H54 (cell line): Measurements from ENCODE around the gene ZNF774.
"Not testable (repeated sequence)": the region's sequence is repeated elsewhere in the genome, so short reads cannot be mapped to it uniquely, and the experiment has no call there.

Source experiments
- DNase-seq: peaks from one replicate; pipeline ENCODE4 v3.0.0; 2011; ENCODE audit warnings: low spot score, mixed read lengths; ENCODE audit not compliant: insufficient read length
- FAIRE-seq: peaks from 3 replicates; lab custom pipeline; 2011; peaks lifted over from hg19 to GRCh38; lab: Jason Lieb, UNC
- POLR2A ChIP-seq: IDR thresholded peaks from 2 replicates; pipeline ENCODE4 v1.6.1; 2011; ENCODE audit warnings: low read depth, mild to moderate bottlenecking, low read length

Gene ZNF774

GRCh38 chr15:90327311-90327710, 24.8 kb upstream of the ZNF774 start:
- no peak for DNase-seq
- no peak for FAIRE-seq
- no peak for TF ChIP-seq POLR2A

GRCh38 chr15:90334304-90334731, 17.8 kb upstream of the ZNF774 start:
- no peak for FAIRE-seq
- TF ChIP-seq POLR2A, result no peak
- DNase-seq, result no peak

- no peak for FAIRE-seq
- TF ChIP-seq POLR2A, result no peak
These were observed 15.4 kb upstream of the ZNF774 start for GRCh38 chr15:90336705-90337141.

GRCh38 chr15:90337256-90337655, 14.8 kb upstream of the ZNF774 start:
- DNase-seq (no peak), FAIRE-seq (no peak)
- TF ChIP-seq POLR2A, result no peak

More at GRCh38 chr15:90336705-90337141, 15.4 kb upstream of the ZNF774 start:
- DNase-seq, result peak; percentile 14

GRCh38 chr15:90338532-90338931, 13.6 kb upstream of the ZNF774 start:
- no peak for TF ChIP-seq POLR2A
- no peak for DNase-seq
- no peak for FAIRE-seq

- DNase-seq (no peak), FAIRE-seq (no peak)
- no peak for TF ChIP-seq POLR2A
These were observed 11.7 kb upstream of the ZNF774 start for GRCh38 chr15:90340345-90340744.

- no peak for TF ChIP-seq POLR2A
- FAIRE-seq, result no peak
- DNase-seq, result no peak
These were observed 8.7 kb upstream of the ZNF774 start for GRCh38 chr15:90343302-90343790.

- no peak for FAIRE-seq
- TF ChIP-seq POLR2A, result no peak
- no peak for DNase-seq
These were observed 7.4 kb upstream of the ZNF774 start for GRCh38 chr15:90344662-90345061.

- DNase-seq (no peak), FAIRE-seq (no peak)
- no peak for TF ChIP-seq POLR2A
These were observed 6.2 kb upstream of the ZNF774 start for GRCh38 chr15:90345857-90346256.

- FAIRE-seq, DNase-seq: not testable (repeated sequence)
These were observed 4.5 kb upstream of the ZNF774 start for GRCh38 chr15:90347431-90348065.

GRCh38 chr15:90348456-90348855, 3.6 kb upstream of the ZNF774 start:
- DNase-seq (no peak), FAIRE-seq (no peak)
- TF ChIP-seq POLR2A, result no peak

GRCh38 chr15:90349072-90349471, 3.0 kb upstream of the ZNF774 start:
- no peak for TF ChIP-seq POLR2A
- no peak for FAIRE-seq
- DNase-seq, result no peak

- no peak for FAIRE-seq
- DNase-seq, result no peak
- no peak for TF ChIP-seq POLR2A
These were observed 2.3 kb upstream of the ZNF774 start for GRCh38 chr15:90349821-90350220.

GRCh38 chr15:90351479-90352106, 491 bp upstream of the ZNF774 start:
- no peak for FAIRE-seq
- DNase-seq, result no peak
- TF ChIP-seq POLR2A, result no peak

- FAIRE-seq, result no peak
- TF ChIP-seq POLR2A, result no peak
These were observed 2.9 kb downstream of the ZNF774 start for GRCh38 chr15:90354986-90355385.

More at GRCh38 chr15:90354986-90355385, 2.9 kb downstream of the ZNF774 start:
- no peak for DNase-seq
